Prostate gland (tissue), 2 donors: ENCODE results near the gene VPS16.

ENCODE experiments used
- CTCF ChIP-seq, 4 experiments: fragments of 200-600 bp in 2 of 4; fragments of 450-650 bp in 2 of 4; sonication (generic) in 2 of 4; IDR thresholded peaks; 1 replicate in 3 of 4; 2 replicates in 1 of 4; pipeline ENCODE4 v1.5.1; 2016 to 2019; ENCODE audit warnings: antibody characterized with exemption in 4 of 4, mild to moderate bottlenecking in 2 of 4, moderate library complexity in 2 of 4
- POLR2A ChIP-seq: fragments of 450-650 bp; IDR thresholded peaks from one replicate; pipeline ENCODE4 v1.6.1; 2016; ENCODE audit warnings: antibody characterized with exemption, mild to moderate bottlenecking
- POLR2AphosphoS5 ChIP-seq: sonication (generic); formaldehyde crosslinking; IDR thresholded peaks from one replicate; pipeline ENCODE4 v1.6.1; 2017; ENCODE audit warnings: antibody characterized with exemption

GRCh38 chr20:2795451-2795850, 45.1 kb upstream of the VPS16 start:
- no peak for TF ChIP-seq CTCF (IDR thresholded peaks at IDR 0.05)
- TF ChIP-seq POLR2A = no peak
- TF ChIP-seq POLR2AphosphoS5 = no peak
